Motor neuron (in vitro differentiated cells): Measurements from ENCODE around the gene CARD9. TPM values are rescaled to one million over a fixed set of nuclear protein-coding genes. Genes with fewer than 3 reads are reported as not detected.
A peak's percentile ranks its signal among the peaks of the same experiment; 100 is the strongest.

ENCODE experiments used
- ATAC-seq, 8 experiments: fragments of 200-7000 bp; cut with Tn5 transposase; replicated peaks in 6 of 8; 2 replicates each; pipeline ENCODE4 v1.8.0; 2021; ENCODE audit warnings: mild to moderate bottlenecking in 8 of 8, moderate library complexity in 8 of 8
- H3K27ac ChIP-seq, 2 donors: fragments of 250-450 bp; sonication (Bioruptor Pico); 2 replicates each; pipeline ENCODE4 v1.9.0; 2021; ENCODE audit warnings: antibody characterized with exemption in 2 of 2, mild to moderate bottlenecking in 2 of 2, moderate library complexity in 1 of 2
- H3K4me1 ChIP-seq, 2 donors: fragments of 250-450 bp; sonication (Bioruptor Pico); replicated peaks in 1 of 2; 2 replicates each; pipeline ENCODE4 v1.6.1; 2021; ENCODE audit warnings: antibody characterized with exemption in 2 of 2, mild to moderate bottlenecking in 2 of 2, moderate library complexity in 1 of 2
- H3K4me3 ChIP-seq, 5 donors: fragments of 250-450 bp; sonication (Bioruptor Pico); 2 replicates each; pipeline ENCODE4 v1.9.0; 2021; ENCODE audit warnings: antibody characterized with exemption in 5 of 5, mild to moderate bottlenecking in 5 of 5, moderate library complexity in 4 of 5
- WGBS, 10 experiments: fragments of 450-650 bp; shearing (Covaris generic); methylation state at CpG; one replicate each; pipeline ENCODE4 v1.0.0; 2022; 5-methylcytosine and 5-hydroxymethylcytosine counted together
- in situ Hi-C, 9 experiments: fragments of 400-800 bp; cut with MboI; loops; one replicate each; pipeline ENCODE4 v1.15.0; 2021; ENCODE audit warnings: low sequenced_read_pairs in 9 of 9, low pct_unique_long_range_greater_than_20kb in 2 of 9; ENCODE audit not compliant: unreplicated experiment in 9 of 9
- total RNA-seq, 8 experiments: library from RNA; unstranded; fragments of 300-600 nt; gene quantifications; 2 replicates each; pipeline versions ENCODE4 v1.2.3 to v1.2.4, GENCODE V29; 2022

The CARD9 gene
- total RNA-seq, 8 experiments from 2014 or later, result 0.46 to 3.5 (median 1.9) TPM

DNA sequence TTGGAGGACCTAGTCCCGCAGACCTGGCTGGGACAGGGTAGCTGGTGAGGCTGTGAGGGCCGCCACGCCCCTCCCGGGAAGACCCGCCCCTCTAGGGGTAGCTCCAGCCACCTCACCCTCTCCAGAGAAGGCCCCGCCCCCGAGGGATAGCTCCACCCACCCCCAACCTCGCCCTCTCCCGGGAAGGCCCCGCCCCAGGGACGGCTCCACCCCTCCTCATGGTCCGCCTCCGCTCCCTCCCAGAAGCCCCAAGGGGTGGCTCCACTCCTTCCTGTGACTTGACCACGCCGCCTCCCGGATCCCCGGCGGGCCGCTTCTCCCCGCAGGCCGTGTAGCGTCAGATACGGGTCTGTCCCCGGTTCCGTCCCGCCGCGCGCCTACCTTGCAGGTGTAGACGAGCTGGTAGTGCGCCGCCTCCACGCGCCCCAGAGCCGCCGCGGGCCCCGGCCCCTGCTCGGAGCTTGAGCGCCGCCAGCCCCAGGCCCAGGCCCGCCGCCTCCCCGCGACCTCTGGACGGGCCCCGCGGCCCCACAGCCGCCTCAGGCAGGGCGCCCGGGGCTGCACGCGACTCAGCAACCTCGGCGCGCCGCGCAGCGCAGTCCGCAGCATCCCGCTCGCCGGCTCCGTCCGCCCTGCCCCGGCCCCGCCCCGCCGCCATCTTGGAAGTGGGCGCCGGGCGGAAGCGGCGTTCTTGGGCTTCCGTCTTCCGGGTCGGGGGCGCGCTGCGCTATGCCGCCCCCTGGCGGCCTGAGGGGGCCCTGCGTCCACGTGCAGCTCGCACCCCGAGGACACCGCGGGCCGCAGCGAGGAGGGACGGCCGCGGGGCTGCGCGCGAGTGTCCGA lies 10.1 kb downstream of the CARD9 start, which contains the start of gene DNLZ:
TSS of gene DNLZ (minus strand) at position 639 of the 843 bp plus-strand sequence. CDS start at position 609, 30 bp downstream.
- in situ Hi-C loops, result no loop called here

GRCh38 chr9:136362450-136362784 lies 11.1 kb downstream of the CARD9 start:
- WGBS, 10 experiments, result 67 to 90% (median 78%) methylated on average over 1 to 2 of the region's 6 CpGs; no CpG with 5 or more reads in 6 of the 10 experiments
- in situ Hi-C loops, result no loop called here
- Histone ChIP-seq H3K4me3 (peak overlapping the region in 4 of 5 donors; percentile 82 to 99 (median 94)), H3K27ac (peak overlapping the region; percentile 31 to 80), H3K4me1 (peaks cover 12 to 25% of the 10 kb centered on the region in 2 donors)
- ATAC-seq, result no peak

More for the DNA sequence above, 10.1 kb downstream of the CARD9 start, which contains the start of gene DNLZ:
- Histone ChIP-seq H3K4me1 (peaks cover 12 to 25% of the 10 kb centered on the region in 2 donors), H3K27ac (peak within 1 kb of the TSS; percentile 95 to 98), H3K4me3 (peak within 1 kb of the TSS; percentile 82 to 99 (median 93))
- 0% methylated on average over 2 of the region's 97 CpGs; no CpG with 5 or more reads in 9 of the 10 experiments for WGBS, 10 experiments
- peak; percentile 79 to 88 (median 84) for ATAC-seq

DNA sequence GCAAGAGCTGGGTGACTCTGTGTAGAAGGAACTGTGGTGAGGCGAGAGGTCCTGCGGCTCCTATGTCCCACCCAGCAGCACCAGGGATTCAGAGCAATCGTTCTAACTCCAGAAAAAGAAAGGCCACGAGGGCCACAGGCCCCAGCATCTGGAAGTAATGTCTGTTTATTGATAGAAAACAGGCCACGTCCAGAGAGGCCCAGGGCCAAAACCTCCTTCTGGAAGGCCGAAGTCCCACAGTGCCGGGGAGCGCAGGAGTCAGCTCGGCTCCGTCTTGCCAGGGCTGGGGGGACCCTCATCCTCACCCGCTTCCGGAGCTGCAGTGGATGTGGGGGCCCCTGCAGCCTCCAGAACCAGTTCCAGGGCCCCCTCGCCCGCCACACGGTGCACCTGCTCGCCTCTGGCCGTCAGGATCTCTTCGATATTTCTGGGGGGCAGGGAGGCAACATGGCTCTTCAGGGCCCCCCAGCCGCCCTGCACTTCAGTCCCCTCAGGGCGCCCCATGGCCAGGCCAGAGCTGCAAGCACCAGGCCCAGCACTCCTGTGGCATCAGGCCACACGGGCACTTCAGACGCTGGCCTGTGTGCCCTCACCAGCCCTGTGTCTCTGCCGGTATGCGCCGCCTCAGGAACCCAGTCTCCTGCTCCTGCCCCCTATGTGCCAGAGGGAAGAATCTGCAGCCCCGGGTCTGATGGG lies 11.6 kb downstream of the CARD9 start:
- ATAC-seq, result no peak
- WGBS, 10 experiments, result 61 to 100% (median 90%) methylated on average over 1 to 6 of the region's 26 CpGs; no CpG with 5 or more reads in 6 of the 10 experiments
- Histone ChIP-seq H3K4me1 (peaks cover 12 to 25% of the 10 kb centered on the region in 2 donors), H3K4me3 (no peak overlapping the region), H3K27ac (peak overlapping the region in 1 of 2 donors; percentile 80)
- in situ Hi-C loops, result no loop called here

GRCh38 chr9:136361047-136361753 lies 12.3 kb downstream of the CARD9 start:
- Histone ChIP-seq H3K4me1 (peaks cover 12 to 25% of the 10 kb centered on the region in 2 donors), H3K27ac (no peak overlapping the region), H3K4me3 (no peak overlapping the region)
- no peak for ATAC-seq
- in situ Hi-C loops, result no loop called here
- 80 to 100% (median 83%) methylated on average over 2 to 18 of the region's 43 CpGs; no CpG with 5 or more reads in 5 of the 10 experiments for WGBS, 10 experiments

DNA sequence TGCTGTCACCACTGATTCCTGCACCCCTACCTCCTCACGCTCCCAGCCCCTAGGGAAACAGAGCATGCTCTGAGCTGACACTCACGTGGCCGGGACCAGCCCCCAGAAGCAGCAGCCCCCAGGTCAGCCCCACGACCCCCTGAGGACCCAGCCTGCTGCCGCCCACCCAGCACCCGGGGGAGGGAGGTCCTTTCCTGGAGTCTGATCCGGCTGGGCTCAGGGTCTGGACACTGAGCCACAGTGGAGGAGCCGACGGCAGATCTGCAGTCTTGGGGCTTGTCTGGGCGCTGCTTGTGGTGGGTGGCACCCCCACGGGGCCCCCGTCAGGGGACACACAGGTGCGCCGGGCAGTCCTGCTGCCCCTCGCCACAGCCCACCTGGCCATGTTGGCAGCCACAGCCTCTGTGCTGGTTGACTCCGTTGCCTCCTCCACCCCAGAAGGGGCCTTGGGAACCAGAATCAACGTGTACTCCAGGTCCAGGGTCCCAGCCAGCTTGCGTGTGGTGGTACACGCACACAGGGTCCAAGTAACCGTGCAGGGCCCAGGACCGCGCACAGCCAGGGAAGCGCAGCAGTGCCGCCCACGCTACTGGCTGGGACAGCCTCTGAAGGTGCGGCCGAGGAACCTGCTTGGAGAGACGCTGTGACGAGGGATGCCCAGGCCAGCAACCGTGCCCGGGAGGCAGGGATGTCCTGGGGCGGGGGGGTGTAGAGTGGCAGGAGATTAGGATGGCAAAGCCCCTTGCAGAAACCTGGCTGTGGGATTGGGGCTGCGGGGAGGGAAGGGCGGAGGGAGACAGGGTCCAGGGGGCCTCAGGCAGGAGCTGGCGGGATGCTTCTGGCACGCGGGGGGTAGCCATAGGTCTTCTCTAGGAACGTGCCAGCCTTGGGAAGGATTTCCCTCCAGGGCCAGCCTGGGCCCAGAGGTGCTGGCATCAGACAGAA lies 13.4 kb downstream of the CARD9 start:
- no peak overlapping the region for H3K27ac ChIP-seq
- H3K4me1 ChIP-seq, result peaks cover 12 to 20% of the 10 kb centered on the region in 2 donors
- in situ Hi-C loops, result no loop called here
- 80 to 100% (median 80%) methylated on average over 1 to 2 of the region's 38 CpGs; no CpG with 5 or more reads in 7 of the 10 experiments for WGBS, 10 experiments
- ATAC-seq, result no peak
- H3K4me3 ChIP-seq, result no peak overlapping the region

DNA sequence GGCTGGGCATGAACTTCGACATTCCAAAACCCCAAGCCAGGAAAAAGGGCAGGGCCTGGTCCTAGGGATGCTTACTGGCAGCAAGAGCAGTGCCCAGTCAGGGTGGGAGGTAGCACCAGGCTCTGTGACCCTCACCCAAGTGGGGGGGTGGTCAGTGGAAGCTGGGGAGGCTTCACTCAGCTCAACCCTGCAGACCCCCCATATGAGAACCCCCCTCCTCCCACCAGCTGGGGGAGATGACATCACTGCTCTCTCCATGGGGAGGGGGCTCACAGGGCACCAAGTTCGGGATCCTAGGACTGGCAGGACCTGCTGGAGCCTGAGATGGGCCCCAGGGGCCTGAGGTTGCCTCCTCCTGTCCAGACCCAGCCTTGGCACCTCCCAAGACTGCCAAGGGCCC lies 14.6 kb downstream of the CARD9 start:
- in situ Hi-C loops, result no loop called here
- H3K4me3 ChIP-seq, result no peak overlapping the region
- H3K27ac ChIP-seq, result no peak overlapping the region
- peaks cover 11 to 19% of the 10 kb centered on the region in 2 donors for H3K4me1 ChIP-seq
- no peak for ATAC-seq
- no CpG with 5 or more reads among the region's 2 CpGs for WGBS, 10 experiments

DNA sequence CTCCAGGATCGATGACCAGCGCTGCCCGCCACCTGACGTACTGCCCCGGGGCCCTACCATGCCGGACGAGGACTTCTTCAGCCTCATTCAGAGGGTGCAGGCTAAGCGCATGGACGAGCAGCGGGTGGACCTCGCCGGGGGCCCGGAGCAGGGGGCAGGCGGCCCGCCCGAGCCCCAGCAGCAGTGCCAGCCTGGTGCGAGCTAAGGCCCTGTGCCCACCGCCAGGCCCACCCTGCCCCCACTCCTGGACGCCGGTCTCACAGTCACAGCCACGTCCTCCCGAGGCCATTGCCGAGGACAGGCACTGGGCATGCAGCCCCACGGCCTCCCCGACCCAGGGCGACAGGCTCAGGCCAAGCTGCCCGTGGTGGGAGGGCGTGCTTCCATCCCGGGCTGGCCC lies 15.5 kb downstream of the CARD9 start:
- Histone ChIP-seq H3K27ac (no peak overlapping the region), H3K4me3 (no peak overlapping the region), H3K4me1 (peaks cover 10 to 17% of the 10 kb centered on the region in 2 donors)
- in situ Hi-C loops, result no loop called here
- 90 to 97% (median 91%) methylated on average over 2 to 11 of the region's 29 CpGs; no CpG with 5 or more reads in 7 of the 10 experiments for WGBS, 10 experiments
- ATAC-seq, result no peak

DNA sequence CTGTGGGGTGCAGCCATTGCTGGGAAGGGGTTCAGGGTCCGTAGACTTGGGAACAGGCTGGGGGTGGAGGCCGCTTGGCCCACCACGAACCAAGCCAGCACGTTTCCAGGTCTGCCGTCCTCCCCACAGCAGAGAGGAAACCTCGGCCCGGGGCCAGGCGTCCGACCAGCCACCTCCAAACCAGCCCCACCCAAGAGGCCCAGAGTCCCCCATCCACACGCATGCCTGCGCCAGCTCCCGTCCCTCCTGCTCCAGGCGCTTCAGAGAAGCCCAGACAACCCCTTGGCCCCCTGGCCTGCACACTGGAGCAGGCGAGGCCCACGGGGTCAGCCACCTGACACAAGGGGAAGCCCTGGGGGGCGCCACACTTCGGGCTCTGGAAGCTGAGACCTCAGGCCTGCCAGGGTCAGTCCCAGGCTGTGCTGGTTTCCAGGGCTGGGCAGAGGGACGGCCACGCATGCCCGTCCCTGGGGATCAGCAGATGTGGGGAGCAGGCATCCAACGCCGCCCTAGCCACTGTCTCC lies 16.2 kb downstream of the CARD9 start:
- Histone ChIP-seq H3K27ac (no peak overlapping the region), H3K4me3 (no peak overlapping the region), H3K4me1 (peaks cover 5 to 10% of the 10 kb centered on the region in 2 donors)
- 60 to 78% methylated on average over 1 to 3 of the region's 22 CpGs; no CpG with 5 or more reads in 8 of the 10 experiments for WGBS, 10 experiments
- in situ Hi-C loops, result no loop called here
- ATAC-seq, result peak in 1 of 8 experiments; percentile 0

- WGBS, 10 experiments, result no CpG with 5 or more reads among the region's 54 CpGs
- H3K27ac ChIP-seq, result no peak overlapping the region
- peak in 1 of 8 experiments; percentile 1 for ATAC-seq
- H3K4me1 ChIP-seq, result peaks cover 2 to 8% of the 10 kb centered on the region in 2 donors
- H3K4me3 ChIP-seq, result no peak overlapping the region
- in situ Hi-C loops, result no loop called here
Observed at GRCh38 chr9:136355616-136356557, 17.6 kb downstream of the CARD9 start.

DNA sequence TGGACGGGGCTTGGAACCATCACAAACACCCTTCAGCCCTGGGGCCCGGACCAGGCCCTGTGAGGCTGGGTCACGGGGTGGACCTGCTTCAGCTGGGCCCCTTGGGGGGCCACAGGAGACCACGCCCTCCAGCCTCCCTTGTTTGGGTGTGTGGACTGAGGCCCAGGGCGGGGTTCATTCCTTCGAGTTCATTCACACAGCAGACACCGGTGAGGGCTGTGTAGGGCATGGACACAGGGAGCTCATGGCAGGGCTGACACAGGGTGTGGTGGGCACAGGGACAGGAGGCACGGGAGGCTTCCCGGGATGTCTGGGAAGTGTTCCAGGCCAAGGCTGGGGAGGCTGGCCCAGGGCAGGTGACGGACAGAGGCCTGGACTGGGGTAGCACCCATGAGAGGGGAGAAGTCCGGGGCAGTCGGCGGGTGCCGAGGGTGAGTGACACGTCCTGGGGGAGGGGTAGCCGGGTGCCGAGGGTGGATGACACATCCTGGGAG lies 18.8 kb downstream of the CARD9 start:
- in situ Hi-C loops, result no loop called here
- Histone ChIP-seq H3K4me1 (peaks cover 2 to 8% of the 10 kb centered on the region in 2 donors), H3K27ac (peak overlapping the region in 1 of 2 donors; percentile 57), H3K4me3 (no peak overlapping the region)
- WGBS, 10 experiments, result no CpG with 5 or more reads among the region's 17 CpGs
- ATAC-seq, result peak; percentile 7 to 83 (median 44)
